Activated CD8-positive, alpha-beta T cell treated with anti-CD3 and anti-CD28 coated beads for 36 hours (primary cell): ENCODE results near the gene TRERF1. TPM values are rescaled to one million over a fixed set of nuclear protein-coding genes. Genes with fewer than 3 reads are reported as not detected.

Experiments
- ATAC-seq: fragments of 200-7000 bp; cut with Tn5 transposase; one replicate; pipeline ENCODE4 v1.10.0; 2021; ENCODE audit warnings: mild to moderate bottlenecking, moderate library complexity
- CTCF ChIA-PET: fragments of 350-600 bp; sonication (Branson Sonifier 250); formaldehyde crosslinking; loops from one replicate; lab custom pipeline; 2021; ENCODE audit warnings: antibody characterized with exemption; lab: Charles Lee
- POLR2A ChIA-PET: fragments of 350-600 bp; sonication (Branson Sonifier 250); formaldehyde crosslinking; loops from one replicate; lab custom pipeline; 2021; ENCODE audit warnings: antibody characterized with exemption; lab: Charles Lee
- DNase-seq: peaks from one replicate; pipeline ENCODE4 v3.0.0-alpha.2; 2020
- H3K27ac Mint-ChIP-seq: one replicate; pipeline ENCODE4 v1.8.0; 2021; ENCODE audit warnings: mild to moderate bottlenecking, mixed read lengths
- H3K27me3 Mint-ChIP-seq: one replicate; pipeline ENCODE4 v1.8.0; 2021; ENCODE audit warnings: mixed read lengths
- H3K36me3 Mint-ChIP-seq: one replicate; pipeline ENCODE4 v1.8.0; 2021; ENCODE audit warnings: low read depth, mixed read lengths
- H3K4me1 Mint-ChIP-seq: one replicate; pipeline ENCODE4 v1.8.0; 2021; ENCODE audit warnings: low read depth, mixed read lengths
- H3K4me3 Mint-ChIP-seq: one replicate; pipeline ENCODE4 v1.8.0; 2021; ENCODE audit warnings: mild to moderate bottlenecking, moderate library complexity, mixed read lengths
- H3K9me3 Mint-ChIP-seq: one replicate; pipeline ENCODE4 v1.8.0; 2021; ENCODE audit warnings: mixed read lengths
- intact Hi-C: fragments of 100-400 bp; cut with micrococcal nuclease; formaldehyde crosslinking; loops from one replicate; pipeline ENCODE4 v1.10.0; 2022
- total RNA-seq, 2 experiments: library from RNA; stranded (reverse); gene quantifications; one replicate each; pipeline ENCODE4 v1.2.3, GENCODE V29; 2021
- TF ChIP-seq, protein P1 (sequence below): fragments of 200-600 bp; IDR thresholded peaks from one replicate; pipeline ENCODE4 v1.8.0; 2022; ENCODE audit warnings: antibody characterized with exemption, mild to moderate bottlenecking

Gene TRERF1
- total RNA-seq, 2 experiments from 2014 or later, result 6.5 to 6.9 TPM

GRCh38 chr6:42366999-42367352 is 84.8 kb downstream of the TRERF1 start:
- TF ChIP-seq, protein P1, sequence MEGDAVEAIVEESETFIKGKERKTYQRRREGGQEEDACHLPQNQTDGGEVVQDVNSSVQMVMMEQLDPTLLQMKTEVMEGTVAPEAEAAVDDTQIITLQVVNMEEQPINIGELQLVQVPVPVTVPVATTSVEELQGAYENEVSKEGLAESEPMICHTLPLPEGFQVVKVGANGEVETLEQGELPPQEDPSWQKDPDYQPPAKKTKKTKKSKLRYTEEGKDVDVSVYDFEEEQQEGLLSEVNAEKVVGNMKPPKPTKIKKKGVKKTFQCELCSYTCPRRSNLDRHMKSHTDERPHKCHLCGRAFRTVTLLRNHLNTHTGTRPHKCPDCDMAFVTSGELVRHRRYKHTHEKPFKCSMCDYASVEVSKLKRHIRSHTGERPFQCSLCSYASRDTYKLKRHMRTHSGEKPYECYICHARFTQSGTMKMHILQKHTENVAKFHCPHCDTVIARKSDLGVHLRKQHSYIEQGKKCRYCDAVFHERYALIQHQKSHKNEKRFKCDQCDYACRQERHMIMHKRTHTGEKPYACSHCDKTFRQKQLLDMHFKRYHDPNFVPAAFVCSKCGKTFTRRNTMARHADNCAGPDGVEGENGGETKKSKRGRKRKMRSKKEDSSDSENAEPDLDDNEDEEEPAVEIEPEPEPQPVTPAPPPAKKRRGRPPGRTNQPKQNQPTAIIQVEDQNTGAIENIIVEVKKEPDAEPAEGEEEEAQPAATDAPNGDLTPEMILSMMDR, result no peak
- Mint-ChIP-seq H3K27me3 (no peaks in the 10 kb centered on the region), H3K36me3 (peaks cover 3% of the 10 kb centered on the region), H3K4me3 (peak overlapping the region; percentile 69), H3K27ac (peak overlapping the region; percentile 93), H3K4me1 (peaks cover 55% of the 10 kb centered on the region), H3K9me3 (no peaks in the 10 kb centered on the region)
- intact Hi-C loops, result no loop called here
- ATAC-seq (peak; percentile 1), DNase-seq (no peak)
- ChIA-PET POLR2A (interaction anchor here (0.6 to 4.6 kb wide), 11 partner anchors 8 to 88 kb away, joined by 3 to 47 read pairs (median 5); partner anchors contain the start of gene TRERF1), CTCF (interaction anchor here (1.0 to 2.1 kb wide), 11 partner anchors 9 to 181 kb away, joined by 3 to 13 read pairs (median 5); no protein-coding TSS in a partner anchor)

DNA sequence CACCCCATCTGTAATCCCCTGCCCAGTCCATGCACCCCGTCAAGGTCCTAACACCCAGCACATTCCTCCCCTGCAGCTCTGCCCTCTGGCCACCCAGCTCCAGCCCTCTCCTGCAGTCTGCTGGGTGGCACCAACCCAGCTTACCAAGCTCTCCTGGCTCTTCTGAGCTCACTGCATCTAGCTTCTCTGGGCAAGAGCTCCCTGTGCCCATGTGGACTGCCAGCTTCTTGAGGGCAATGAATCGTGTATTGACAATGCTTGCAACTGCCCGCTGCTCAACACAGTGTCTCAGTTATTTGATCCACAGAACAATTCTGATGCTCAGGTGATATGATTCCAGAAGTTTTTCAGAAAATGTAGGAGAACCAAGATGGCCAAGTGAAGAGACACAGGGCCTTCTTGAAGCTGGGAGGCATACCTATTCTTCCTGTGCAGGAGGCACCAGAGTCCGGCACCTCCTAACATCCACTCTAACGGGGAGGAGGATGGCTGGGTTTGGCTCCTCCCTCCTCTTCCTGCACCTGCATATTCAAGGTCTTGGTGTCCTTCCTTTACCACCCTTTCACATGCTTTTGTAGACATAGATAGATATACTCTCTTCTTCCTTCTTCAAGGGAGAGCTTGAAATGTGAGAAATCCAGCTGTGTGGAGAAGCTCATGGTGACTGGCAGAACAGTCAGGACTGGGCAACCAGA is 85.6 kb downstream of the TRERF1 start:
- no peak overlapping the region for H3K4me3 Mint-ChIP-seq

DNA sequence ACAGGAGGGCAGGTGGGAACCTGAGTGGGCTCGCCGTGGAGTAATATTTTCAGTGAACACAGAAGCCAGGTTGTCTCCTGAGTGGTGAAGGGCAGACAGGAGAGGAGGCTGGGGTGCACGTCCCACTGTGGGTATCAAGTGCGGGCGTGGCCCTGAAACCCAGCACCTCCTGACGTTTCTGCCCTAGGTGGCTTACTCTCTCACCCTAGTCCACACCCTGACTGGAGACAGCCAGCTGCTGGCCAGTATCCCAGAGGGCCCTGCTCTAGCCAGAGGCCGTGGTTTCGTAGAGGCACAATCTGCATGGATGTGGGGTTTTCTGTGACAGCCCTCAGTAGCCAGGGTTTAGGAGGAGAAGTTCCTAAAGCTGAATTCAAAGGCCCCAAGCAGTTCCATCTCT is 86.7 kb downstream of the TRERF1 start:
- POLR2A ChIA-PET, result interaction anchor here (1.3 to 4.6 kb wide), 2 partner anchors 12 to 25 kb away, joined by 3 to 47 read pairs; no protein-coding TSS in a partner anchor
- H3K27me3 Mint-ChIP-seq, result no peaks in the 10 kb centered on the region
- H3K36me3 Mint-ChIP-seq, result peaks cover 5% of the 10 kb centered on the region
- CTCF ChIA-PET, result interaction anchor here (1.6 kb wide), 1 partner anchor 167 kb away, joined by 4 read pairs; no protein-coding TSS in a partner anchor
- no peak for DNase-seq
- H3K27ac Mint-ChIP-seq, result no peak overlapping the region
- no peak overlapping the region for H3K4me3 Mint-ChIP-seq
- no peak for ATAC-seq
- H3K9me3 Mint-ChIP-seq, result no peaks in the 10 kb centered on the region
- intact Hi-C loops, result no loop called here
- peaks cover 51% of the 10 kb centered on the region for H3K4me1 Mint-ChIP-seq
- TF ChIP-seq, protein P1, result no peak

More for the DNA sequence above, 85.6 kb downstream of the TRERF1 start:
- Mint-ChIP-seq H3K4me1 (peaks cover 55% of the 10 kb centered on the region), H3K9me3 (no peaks in the 10 kb centered on the region), H3K36me3 (peaks cover 4% of the 10 kb centered on the region), H3K27ac (peak overlapping the region; percentile 93), H3K27me3 (no peaks in the 10 kb centered on the region)
- ATAC-seq (no peak), DNase-seq (no peak)
- CTCF ChIA-PET, result interaction anchor here (1.2 to 2.1 kb wide), 8 partner anchors 8 to 182 kb away, joined by 3 to 13 read pairs (median 6); no protein-coding TSS in a partner anchor
- TF ChIP-seq, protein P1, result no peak
- POLR2A ChIA-PET, result interaction anchor here (0.6 to 4.6 kb wide), 6 partner anchors 13 to 87 kb away, joined by 3 to 47 read pairs (median 4); partner anchors contain the start of gene TRERF1
- intact Hi-C loops, result no loop called here

GRCh38 chr6:42363926-42364849 is 87.5 kb downstream of the TRERF1 start:
- peaks cover 43% of the 10 kb centered on the region for H3K4me1 Mint-ChIP-seq
- POLR2A ChIA-PET, result no interaction called here
- no peaks in the 10 kb centered on the region for H3K27me3 Mint-ChIP-seq
- peaks cover 2% of the 10 kb centered on the region for H3K36me3 Mint-ChIP-seq
- DNase-seq (no peak), ATAC-seq (no peak)
- CTCF ChIA-PET, result interaction anchor here (0.8 kb wide), 1 partner anchor 9 kb away, joined by 3 read pairs; no protein-coding TSS in a partner anchor
- TF ChIP-seq, protein P1, result no peak
- no peaks in the 10 kb centered on the region for H3K9me3 Mint-ChIP-seq
- H3K4me3 Mint-ChIP-seq, result no peak overlapping the region
- H3K27ac Mint-ChIP-seq, result no peak overlapping the region
- intact Hi-C loops, result no loop called here
